Astrocyte (in vitro differentiated cells and primary cell): ENCODE data around the gene TPM4. TPM values are rescaled to one million over a fixed set of nuclear protein-coding genes. Genes with fewer than 3 reads are reported as not detected.
"Not testable (repeated sequence)": the region's sequence is repeated elsewhere in the genome, so short reads cannot be mapped to it uniquely, and the experiment has no call there.

Experiments used
- DNase-seq: peaks from one replicate; pipeline ENCODE4 v3.0.0-alpha.2; 2010; ENCODE audit warnings: low read depth
- FAIRE-seq: peaks from 2 replicates; lab custom pipeline; 2011; peaks lifted over from hg19 to GRCh38; lab: Jason Lieb, UNC
- H2AFZ ChIP-seq: 2 replicates; pipeline ENCODE4 v1.6.0; 2012; ENCODE audit warnings: low read depth, low read length, inconsistent platforms
- H3K27ac ChIP-seq: 2 replicates; pipeline ENCODE4 v1.5.1; 2011; ENCODE audit warnings: low read depth, low read length, inconsistent platforms
- H3K27me3 ChIP-seq: 2 replicates; pipeline ENCODE4 v1.6.0; 2011; ENCODE audit warnings: low read length, inconsistent platforms; ENCODE audit not compliant: insufficient read depth
- H3K36me3 ChIP-seq: 2 replicates; pipeline ENCODE4 v1.5.1; 2011; ENCODE audit warnings: low read length, inconsistent platforms; ENCODE audit not compliant: insufficient read depth
- H3K4me1 ChIP-seq: 2 replicates; pipeline ENCODE4 v1.5.1; 2011; ENCODE audit warnings: low read length, inconsistent platforms; ENCODE audit not compliant: insufficient read depth
- H3K4me2 ChIP-seq: 2 replicates; pipeline ENCODE4 v1.6.0; 2012; ENCODE audit warnings: low read length, inconsistent platforms
- H3K4me3 ChIP-seq: 2 replicates; pipeline ENCODE4 v1.5.1; 2011; ENCODE audit warnings: low read depth, mild to moderate bottlenecking, low read length, inconsistent platforms; ENCODE audit not compliant: insufficient read depth
- H3K79me2 ChIP-seq: 2 replicates; pipeline ENCODE4 v1.6.0; 2012; ENCODE audit warnings: mild to moderate bottlenecking, low read length, inconsistent platforms; ENCODE audit not compliant: insufficient read depth
- H3K9ac ChIP-seq: 2 replicates; pipeline ENCODE4 v1.6.0; 2012; ENCODE audit warnings: mild to moderate bottlenecking, low read length, inconsistent platforms
- H3K9me3 ChIP-seq: 2 replicates; pipeline ENCODE4 v1.5.1; 2012; ENCODE audit warnings: low read depth, mild to moderate bottlenecking, low read length, inconsistent platforms; ENCODE audit not compliant: insufficient read depth
- H4K20me1 ChIP-seq: 2 replicates; pipeline ENCODE4 v1.6.0; 2012; ENCODE audit warnings: low read length, inconsistent platforms; ENCODE audit not compliant: insufficient read depth
- H3K27ac Mint-ChIP-seq: one replicate; pipeline ENCODE4 v1.8.0; 2021; ENCODE audit warnings: mild to moderate bottlenecking, mixed read lengths; ENCODE audit not compliant: unreplicated experiment
- H3K27me3 Mint-ChIP-seq: one replicate; pipeline ENCODE4 v1.8.0; 2021; ENCODE audit warnings: low read depth, mixed read lengths; ENCODE audit not compliant: unreplicated experiment
- H3K36me3 Mint-ChIP-seq: one replicate; pipeline ENCODE4 v1.8.0; 2021; ENCODE audit warnings: low read depth, mixed read lengths; ENCODE audit not compliant: unreplicated experiment
- H3K4me1 Mint-ChIP-seq: one replicate; pipeline ENCODE4 v1.8.0; 2021; ENCODE audit warnings: low read depth, mixed read lengths; ENCODE audit not compliant: unreplicated experiment
- H3K4me3 Mint-ChIP-seq: one replicate; pipeline ENCODE4 v1.8.0; 2021; ENCODE audit warnings: mild to moderate bottlenecking, moderate library complexity, mixed read lengths; ENCODE audit not compliant: unreplicated experiment
- H3K9me3 Mint-ChIP-seq: one replicate; pipeline ENCODE4 v1.8.0; 2021; ENCODE audit warnings: mild to moderate bottlenecking, mixed read lengths; ENCODE audit not compliant: unreplicated experiment
- EZH2 ChIP-seq: IDR thresholded peaks from 2 replicates; pipeline ENCODE4 v1.6.1; 2012; ENCODE audit warnings: mild to moderate bottlenecking, low read length, inconsistent platforms; ENCODE audit not compliant: insufficient read depth
- total RNA-seq: library from RNA; stranded (reverse); gene quantifications from 2 replicates; pipeline ENCODE4 v1.2.1, GENCODE V29; 2021
- TF ChIP-seq, protein P1 (sequence below): IDR thresholded peaks from 2 replicates; pipeline ENCODE4 v1.5.1; 2011; ENCODE audit warnings: low read depth, mild to moderate bottlenecking, inconsistent platforms, low read length, moderate library complexity; ENCODE audit not compliant: insufficient read depth

The TPM4 gene
- total RNA-seq, 1 donor from 2014 or later, result 811 TPM

DNA sequence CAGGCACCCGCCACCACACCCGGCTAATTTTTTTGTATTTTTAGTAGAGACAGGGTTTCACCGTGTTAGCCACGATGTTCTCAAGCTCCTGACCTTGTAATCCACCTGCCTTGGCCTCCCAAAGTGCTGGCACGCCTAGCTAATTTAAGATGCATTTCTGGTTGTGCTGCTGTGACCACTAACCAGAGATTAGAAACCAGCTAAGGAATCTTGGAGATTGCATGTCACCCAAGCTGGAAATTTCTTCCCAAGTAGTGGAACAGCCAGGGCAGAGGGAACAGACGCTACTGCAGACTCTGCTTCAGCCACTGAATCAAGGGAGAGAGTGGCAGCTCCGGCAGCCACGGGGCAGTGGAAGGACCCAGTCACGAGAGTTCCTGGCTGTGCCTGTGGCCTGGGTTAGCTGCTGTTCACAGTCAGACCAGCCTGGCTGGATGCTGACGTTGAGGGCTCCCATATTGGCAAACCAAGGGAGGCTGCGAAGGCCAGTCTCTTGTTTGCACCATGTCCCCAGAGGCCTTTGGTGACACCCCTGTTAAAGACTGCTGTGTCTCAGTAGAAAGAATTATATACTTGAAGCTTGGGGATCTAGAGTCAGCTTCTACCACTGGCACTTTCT, 7.9 kb downstream of the TPM4 start:
- Mint-ChIP-seq H3K36me3 (peaks cover 45% of the 10 kb centered on the region), H3K9me3 (no peaks in the 10 kb centered on the region), H3K4me3 (no peak overlapping the region), H3K27ac (no peak overlapping the region), H3K27me3 (no peaks in the 10 kb centered on the region), H3K4me1 (peaks cover 48% of the 10 kb centered on the region)
- TF ChIP-seq, protein P1, sequence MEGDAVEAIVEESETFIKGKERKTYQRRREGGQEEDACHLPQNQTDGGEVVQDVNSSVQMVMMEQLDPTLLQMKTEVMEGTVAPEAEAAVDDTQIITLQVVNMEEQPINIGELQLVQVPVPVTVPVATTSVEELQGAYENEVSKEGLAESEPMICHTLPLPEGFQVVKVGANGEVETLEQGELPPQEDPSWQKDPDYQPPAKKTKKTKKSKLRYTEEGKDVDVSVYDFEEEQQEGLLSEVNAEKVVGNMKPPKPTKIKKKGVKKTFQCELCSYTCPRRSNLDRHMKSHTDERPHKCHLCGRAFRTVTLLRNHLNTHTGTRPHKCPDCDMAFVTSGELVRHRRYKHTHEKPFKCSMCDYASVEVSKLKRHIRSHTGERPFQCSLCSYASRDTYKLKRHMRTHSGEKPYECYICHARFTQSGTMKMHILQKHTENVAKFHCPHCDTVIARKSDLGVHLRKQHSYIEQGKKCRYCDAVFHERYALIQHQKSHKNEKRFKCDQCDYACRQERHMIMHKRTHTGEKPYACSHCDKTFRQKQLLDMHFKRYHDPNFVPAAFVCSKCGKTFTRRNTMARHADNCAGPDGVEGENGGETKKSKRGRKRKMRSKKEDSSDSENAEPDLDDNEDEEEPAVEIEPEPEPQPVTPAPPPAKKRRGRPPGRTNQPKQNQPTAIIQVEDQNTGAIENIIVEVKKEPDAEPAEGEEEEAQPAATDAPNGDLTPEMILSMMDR, result no peak
- no peak for TF ChIP-seq EZH2
- Histone ChIP-seq H3K4me1 (peaks cover 34% of the 10 kb centered on the region), H3K27me3 (no peaks in the 10 kb centered on the region), H3K4me3 (no peak overlapping the region), H3K36me3 (peaks cover 68% of the 10 kb centered on the region), H4K20me1 (peaks cover 96% of the 10 kb centered on the region), H3K4me2 (peak overlapping the region; percentile 34), H3K79me2 (peaks cover 99% of the 10 kb centered on the region), H2AFZ (no peak overlapping the region), H3K9ac (peak overlapping the region; percentile 21), H3K27ac (peak overlapping the region; percentile 7), H3K9me3 (no peaks in the 10 kb centered on the region)
- no peak for FAIRE-seq
- DNase-seq, result no peak

DNA sequence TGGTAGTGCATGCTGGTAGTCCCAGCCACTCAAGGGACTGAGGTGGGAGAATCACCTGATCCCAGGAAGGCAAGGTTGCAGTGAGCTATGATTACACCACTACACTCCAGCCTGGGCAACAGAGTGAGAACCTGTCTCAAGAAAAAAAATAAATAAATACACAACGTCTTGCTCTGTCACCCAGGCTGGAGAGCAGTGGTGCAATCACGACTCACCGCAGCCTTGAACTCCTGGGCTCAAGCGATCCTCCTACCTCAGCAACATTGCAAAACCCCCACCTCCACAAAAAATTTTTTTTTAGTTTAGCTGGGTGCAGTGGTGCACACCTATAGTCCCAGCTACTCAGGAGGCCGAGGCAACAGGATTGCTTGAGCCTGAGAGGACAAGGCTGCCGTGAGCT, 8.8 kb downstream of the TPM4 start:
- Mint-ChIP-seq H3K4me1 (peaks cover 51% of the 10 kb centered on the region), H3K36me3 (peaks cover 50% of the 10 kb centered on the region), H3K27me3 (no peaks in the 10 kb centered on the region), H3K4me3 (no peak overlapping the region), H3K9me3 (no peaks in the 10 kb centered on the region), H3K27ac (peak overlapping the region; percentile 54)
- Histone ChIP-seq H3K9ac (peak overlapping the region; percentile 29), H3K4me2 (no peak overlapping the region), H2AFZ (no peak overlapping the region), H3K27ac (no peak overlapping the region), H3K4me3 (no peak overlapping the region), H3K36me3 (peaks cover 77% of the 10 kb centered on the region), H3K27me3 (no peaks in the 10 kb centered on the region), H3K4me1 (peaks cover 25% of the 10 kb centered on the region), H3K79me2 (peaks cover 99% of the 10 kb centered on the region), H4K20me1 (peaks cover 99% of the 10 kb centered on the region), H3K9me3 (no peaks in the 10 kb centered on the region)
- DNase-seq (no peak), FAIRE-seq (no peak)
- TF ChIP-seq, protein P1, result no peak
- TF ChIP-seq EZH2, result no peak

DNA sequence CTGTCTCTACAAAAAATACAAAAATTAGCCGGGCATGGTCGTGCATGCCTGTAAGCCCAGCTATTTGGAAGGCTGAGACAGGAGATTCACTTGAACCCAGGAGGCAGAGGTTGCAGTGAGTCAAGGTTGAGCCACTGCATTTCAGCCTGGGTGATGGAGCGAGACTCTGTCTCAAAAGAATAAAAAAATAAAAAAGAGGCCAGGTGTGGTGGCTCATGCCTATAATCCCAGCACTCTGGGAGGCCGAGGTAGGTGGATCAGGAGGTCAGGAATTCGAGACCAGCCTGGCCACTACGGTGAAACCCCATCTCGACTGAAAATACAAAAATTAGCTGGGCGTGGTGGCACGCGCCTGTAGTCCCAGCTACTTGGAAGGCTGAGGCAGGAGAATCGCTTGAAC, 11.1 kb downstream of the TPM4 start:
- not testable (repeated sequence) for H3K27me3 ChIP-seq, H2AFZ ChIP-seq, H3K9me3 ChIP-seq, H3K27me3 Mint-ChIP-seq, H3K4me3 ChIP-seq, H3K9ac ChIP-seq, H3K9me3 Mint-ChIP-seq, H3K4me3 Mint-ChIP-seq, FAIRE-seq, H3K27ac Mint-ChIP-seq, H3K4me2 ChIP-seq, DNase-seq, H3K27ac ChIP-seq
- Histone ChIP-seq H3K79me2 (peaks cover 96% of the 10 kb centered on the region), H3K4me1 (peaks cover 14% of the 10 kb centered on the region), H4K20me1 (peaks cover 99% of the 10 kb centered on the region), H3K36me3 (peaks cover 76% of the 10 kb centered on the region)
- Mint-ChIP-seq H3K36me3 (peaks cover 49% of the 10 kb centered on the region), H3K4me1 (peaks cover 35% of the 10 kb centered on the region)
